ENCODE measurements around the gene GABRG3. TPM values are rescaled to one million over a fixed set of nuclear protein-coding genes. Genes with fewer than 3 reads are reported as not detected.

Gene GABRG3
- total and polyA plus RNA-seq, 9 of the 15 experiments (the other 6 are each of a cell fraction or from before 2014, with no cell fraction given): 4.0 to 15.1 (median 11.2) TPM

DNA sequence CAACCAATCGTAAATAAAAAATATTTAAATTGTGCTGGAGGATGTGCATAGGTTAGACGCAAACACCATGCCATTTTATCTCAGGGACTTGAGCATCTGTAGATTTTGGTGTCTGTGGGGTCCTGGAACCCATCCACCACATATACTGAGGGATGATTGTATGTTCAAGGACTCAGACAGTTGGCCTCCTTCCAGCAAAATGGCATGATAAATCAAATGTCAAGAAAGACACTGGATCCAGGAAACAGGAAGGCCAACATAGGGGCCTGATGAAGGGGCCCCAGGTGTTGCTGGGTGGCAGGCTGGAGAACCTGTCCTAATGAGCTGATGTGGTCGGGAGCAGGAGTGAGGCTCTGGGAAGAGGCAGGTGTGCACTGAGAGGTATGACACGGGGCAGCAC is 289.5 kb downstream of the GABRG3 start:
- in situ Hi-C loops (cut with MboI) (no loop called here), intact Hi-C loops (cut with micrococcal nuclease) (no loop called here)
- H3K9ac ChIP-seq (ENCODE audit: insufficient read depth in 1 of 2, low read depth in 2 of 2, low read length in 2 of 2): no peak overlapping the region
- H3K4me2 ChIP-seq (ENCODE audit: insufficient read depth, low read length): no peak overlapping the region
- H3K27me3 ChIP-seq (ENCODE audit: control insufficient read depth in 2 of 2, insufficient read depth in 2 of 2, low read length in 2 of 2): no peaks in the 10 kb centered on the region
- no peaks in the 10 kb centered on the region for H4K20me1 ChIP-seq (replicated peaks; ENCODE audit: control insufficient read depth, insufficient read depth, low read length)
- no peak overlapping the region for H3K27ac ChIP-seq (ENCODE audit: extremely low read depth, low read depth, low read length)
- 66% methylated on average over 4 of the region's 4 CpGs for WGBS (ENCODE audit: insufficient coverage, low coverage, missing lambda C conversion rate)
- DNase-seq (ENCODE audit: extremely low read depth in 1 of 4, low spot score in 3 of 4): no peak
- POLR2A ChIA-PET: no interaction called here
- H2AFZ ChIP-seq (ENCODE audit: low read depth, low read length): no peak overlapping the region
- H3K36me3 ChIP-seq (ENCODE audit: control insufficient read depth, insufficient read depth, low read length): no peaks in the 10 kb centered on the region
- FAIRE-seq: no peak
- TF ChIP-seq, protein P1, sequence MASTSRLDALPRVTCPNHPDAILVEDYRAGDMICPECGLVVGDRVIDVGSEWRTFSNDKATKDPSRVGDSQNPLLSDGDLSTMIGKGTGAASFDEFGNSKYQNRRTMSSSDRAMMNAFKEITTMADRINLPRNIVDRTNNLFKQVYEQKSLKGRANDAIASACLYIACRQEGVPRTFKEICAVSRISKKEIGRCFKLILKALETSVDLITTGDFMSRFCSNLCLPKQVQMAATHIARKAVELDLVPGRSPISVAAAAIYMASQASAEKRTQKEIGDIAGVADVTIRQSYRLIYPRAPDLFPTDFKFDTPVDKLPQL (IDR thresholded peaks at IDR 0.05; ENCODE audit: extremely low read depth, insufficient read length): no peak
- TF ChIP-seq CC2D1A (IDR thresholded peaks at IDR 0.05): no peak
- TF ChIP-seq MEIS2 (IDR thresholded peaks at IDR 0.05; ENCODE audit: partially characterized antibody): peak; percentile 55
- TF ChIP-seq, protein P2, sequence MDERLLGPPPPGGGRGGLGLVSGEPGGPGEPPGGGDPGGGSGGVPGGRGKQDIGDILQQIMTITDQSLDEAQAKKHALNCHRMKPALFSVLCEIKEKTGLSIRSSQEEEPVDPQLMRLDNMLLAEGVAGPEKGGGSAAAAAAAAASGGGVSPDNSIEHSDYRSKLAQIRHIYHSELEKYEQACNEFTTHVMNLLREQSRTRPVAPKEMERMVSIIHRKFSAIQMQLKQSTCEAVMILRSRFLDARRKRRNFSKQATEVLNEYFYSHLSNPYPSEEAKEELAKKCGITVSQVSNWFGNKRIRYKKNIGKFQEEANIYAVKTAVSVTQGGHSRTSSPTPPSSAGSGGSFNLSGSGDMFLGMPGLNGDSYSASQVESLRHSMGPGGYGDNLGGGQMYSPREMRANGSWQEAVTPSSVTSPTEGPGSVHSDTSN (CRISPR knock-in tag; IDR thresholded peaks at IDR 0.05; ENCODE audit: low read depth): no peak
- TF ChIP-seq, protein P2 (tag; conservative IDR thresholded peaks at IDR 0.05; ENCODE audit: low read depth): peak; percentile 41
- TF ChIP-seq, protein P3, sequence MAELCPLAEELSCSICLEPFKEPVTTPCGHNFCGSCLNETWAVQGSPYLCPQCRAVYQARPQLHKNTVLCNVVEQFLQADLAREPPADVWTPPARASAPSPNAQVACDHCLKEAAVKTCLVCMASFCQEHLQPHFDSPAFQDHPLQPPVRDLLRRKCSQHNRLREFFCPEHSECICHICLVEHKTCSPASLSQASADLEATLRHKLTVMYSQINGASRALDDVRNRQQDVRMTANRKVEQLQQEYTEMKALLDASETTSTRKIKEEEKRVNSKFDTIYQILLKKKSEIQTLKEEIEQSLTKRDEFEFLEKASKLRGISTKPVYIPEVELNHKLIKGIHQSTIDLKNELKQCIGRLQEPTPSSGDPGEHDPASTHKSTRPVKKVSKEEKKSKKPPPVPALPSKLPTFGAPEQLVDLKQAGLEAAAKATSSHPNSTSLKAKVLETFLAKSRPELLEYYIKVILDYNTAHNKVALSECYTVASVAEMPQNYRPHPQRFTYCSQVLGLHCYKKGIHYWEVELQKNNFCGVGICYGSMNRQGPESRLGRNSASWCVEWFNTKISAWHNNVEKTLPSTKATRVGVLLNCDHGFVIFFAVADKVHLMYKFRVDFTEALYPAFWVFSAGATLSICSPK (IDR thresholded peaks at IDR 0.05; ENCODE audit: borderline replicate concordance): no peak
- no peak for TF ChIP-seq SMAD2 (IDR thresholded peaks at IDR 0.05; ENCODE audit: low read depth, low read length)
- TF ChIP-seq ZNF436 (CRISPR knock-in tag; IDR thresholded peaks at IDR 0.05): no peak
- no peak for TF ChIP-seq ZNF263 (CRISPR knock-in tag; IDR thresholded peaks at IDR 0.05; ENCODE audit: borderline replicate concordance)
- no peak overlapping the region for H3K4me3 ChIP-seq
- no peak for ATAC-seq
- H3K9me1 ChIP-seq (ENCODE audit: control insufficient read depth, insufficient read depth, low read length): no peaks in the 10 kb centered on the region
- no TSS peak for BruUV-seq (replicated peaks)
- H3K4me1 ChIP-seq (replicated peaks in 1 of 2; ENCODE audit: control insufficient read depth in 2 of 2, insufficient read depth in 2 of 2, low read length in 2 of 2): no peaks in the 10 kb centered on the region
- H3K9me3 ChIP-seq (replicated peaks; ENCODE audit: control insufficient read depth, insufficient read depth, low read depth, low read length): no peaks in the 10 kb centered on the region
- no peaks in the 10 kb centered on the region for H3K79me2 ChIP-seq (ENCODE audit: control insufficient read depth, insufficient read depth, low read length)
- CTCF ChIA-PET (ENCODE audit: low intra/inter-chr PET ratio): no interaction called here

All from K562 (cell line).